Left renal cortex interstitium (tissue), 4 donors: Measurements from ENCODE around the gene GIPC2. TPM values are rescaled to one million over a fixed set of nuclear protein-coding genes. Genes with fewer than 3 reads are reported as not detected.
"Not testable (repeated sequence)": the region's sequence is repeated elsewhere in the genome, so short reads cannot be mapped to it uniquely, and the experiment has no call there.

Experiments
- DNase-seq, 4 donors: peaks; one replicate each; pipeline ENCODE4 v3.0.0-alpha.2; 2013; ENCODE audit warnings: low read depth in 4 of 4, low spot score in 2 of 4, missing footprints in 1 of 4
- polyA plus RNA-seq, 4 donors: library from polyadenylated mRNA; unstranded; fragments of 120-200 nt; gene quantifications; one replicate each; pipeline ENCODE4 v1.2.1, GENCODE V29; 2013; ENCODE audit not compliant: insufficient read length in 4 of 4

The GIPC2 gene
- polyA plus RNA-seq, 4 donors, result 12.8 to 18.9 (median 17.8) TPM

- no peak for DNase-seq
These were observed 16.2 kb downstream of the GIPC2 start for GRCh38 chr1:78061825-78062523.

- not testable (repeated sequence) for DNase-seq
These were observed 19.1 kb downstream of the GIPC2 start for GRCh38 chr1:78064886-78065285.

GRCh38 chr1:78068681-78069283 lies 23.0 kb downstream of the GIPC2 start:
- no peak for DNase-seq

GRCh38 chr1:78069784-78070183 lies 24.0 kb downstream of the GIPC2 start:
- DNase-seq, result no peak

GRCh38 chr1:78070210-78070609 lies 24.4 kb downstream of the GIPC2 start:
- DNase-seq, result no peak

GRCh38 chr1:78070758-78071157 lies 25.0 kb downstream of the GIPC2 start:
- DNase-seq, result no peak

GRCh38 chr1:78071696-78072095 lies 25.9 kb downstream of the GIPC2 start:
- no peak for DNase-seq

GRCh38 chr1:78072216-78072615 lies 26.4 kb downstream of the GIPC2 start:
- DNase-seq, result no peak

GRCh38 chr1:78073441-78073840 lies 27.7 kb downstream of the GIPC2 start:
- DNase-seq, result no peak

- DNase-seq, result no peak
These were observed 29.9 kb downstream of the GIPC2 start for GRCh38 chr1:78075621-78076020.

GRCh38 chr1:78078358-78078757 lies 32.6 kb downstream of the GIPC2 start:
- DNase-seq, result no peak

GRCh38 chr1:78079580-78079979 lies 33.8 kb downstream of the GIPC2 start:
- no peak for DNase-seq

- DNase-seq, result no peak
These were observed 35.0 kb downstream of the GIPC2 start for GRCh38 chr1:78080767-78081166.

- DNase-seq, result no peak
These were observed 36.5 kb downstream of the GIPC2 start for GRCh38 chr1:78081980-78082860.

GRCh38 chr1:78084639-78085038 lies 38.9 kb downstream of the GIPC2 start:
- not testable (repeated sequence) for DNase-seq

- DNase-seq, result no peak
These were observed 40.9 kb downstream of the GIPC2 start for GRCh38 chr1:78086697-78087096.

GRCh38 chr1:78088015-78088414 lies 42.2 kb downstream of the GIPC2 start:
- DNase-seq, result no peak

- DNase-seq, result no peak
These were observed 42.7 kb downstream of the GIPC2 start for GRCh38 chr1:78088486-78088885.

- no peak for DNase-seq
These were observed 43.2 kb downstream of the GIPC2 start for GRCh38 chr1:78089010-78089409.

- DNase-seq, result no peak
These were observed 44.8 kb downstream of the GIPC2 start for GRCh38 chr1:78090472-78091133.

GRCh38 chr1:78091215-78091813 lies 45.5 kb downstream of the GIPC2 start:
- DNase-seq, result no peak
